B cell (primary cell): Measurements from ENCODE around the gene GNB1. TPM values are rescaled to one million over a fixed set of nuclear protein-coding genes. Genes with fewer than 3 reads are reported as not detected.

Source experiments
- ATAC-seq: fragments of 200-7000 bp; cut with Tn5 transposase; one replicate; pipeline ENCODE4 v1.10.0; 2021; ENCODE audit warnings: low read depth, mild to moderate bottlenecking, moderate number of reproducible peaks, moderate library complexity
- CTCF ChIA-PET: fragments of 350-600 bp; sonication (Branson Sonifier 250); formaldehyde crosslinking; loops from one replicate; lab custom pipeline; 2021; ENCODE audit warnings: antibody characterized with exemption, inconsistent platforms; lab: Charles Lee
- POLR2A ChIA-PET: fragments of 350-600 bp; sonication (Branson Sonifier 250); formaldehyde crosslinking; loops from one replicate; lab custom pipeline; 2021; ENCODE audit warnings: antibody characterized with exemption; lab: Charles Lee
- DNase-seq: peaks from one replicate; pipeline ENCODE4 v3.0.0; 2013
- H2AFZ ChIP-seq: 2 replicates; pipeline ENCODE4 v1.6.1; 2012; ENCODE audit warnings: mild to moderate bottlenecking, low read depth, low read length; ENCODE audit not compliant: insufficient read depth, poor library complexity, severe bottlenecking
- H3K27ac ChIP-seq, 2 donors: 1 replicate in 1 of 2; 2 replicates in 1 of 2; pipeline ENCODE4 v1.5.1; 2012 to 2013; ENCODE audit warnings: low read length in 2 of 2, mild to moderate bottlenecking in 2 of 2, moderate library complexity in 1 of 2
- H3K27me3 ChIP-seq, 4 experiments: fragments of 200-600 bp in 1 of 4; sonication (generic) in 1 of 4; replicated peaks in 1 of 4; 1 replicate in 2 of 4; 2 replicates in 2 of 4; pipeline versions ENCODE4 v1.6.1 to v1.7.0; 2013 to 2016; ENCODE audit warnings: low read length in 3 of 4, mild to moderate bottlenecking in 2 of 4, mixed read lengths in 1 of 4, moderate library complexity in 1 of 4; ENCODE audit not compliant: insufficient read depth in 4 of 4, control insufficient read depth in 3 of 4; ENCODE audit errors: control extremely low read depth in 1 of 4
- H3K36me3 ChIP-seq, 2 experiments: replicated peaks in 1 of 2; 1 replicate in 1 of 2; 2 replicates in 1 of 2; pipeline versions ENCODE4 v1.6.1 to v1.7.1; 2013; ENCODE audit warnings: low read length in 1 of 2; ENCODE audit not compliant: insufficient read depth in 2 of 2, control insufficient read depth in 1 of 2; ENCODE audit errors: control extremely low read depth in 1 of 2, extremely low read depth in 1 of 2
- H3K4me1 ChIP-seq, 2 donors: fragments of 200-600 bp in 1 of 2; sonication (generic) in 1 of 2; 1 replicate in 1 of 2; 2 replicates in 1 of 2; pipeline versions ENCODE4 v1.5.1 to v1.6.1; 2013 to 2017; ENCODE audit warnings: low read length in 2 of 2; ENCODE audit not compliant: control insufficient read depth in 2 of 2, insufficient read depth in 2 of 2
- H3K4me2 ChIP-seq: replicated peaks from 2 replicates; pipeline ENCODE3; 2012; ENCODE audit warnings: mild to moderate bottlenecking, low read depth, low read length; ENCODE audit not compliant: poor library complexity, severe bottlenecking
- H3K4me3 ChIP-seq, 5 experiments: fragments of 200-600 bp in 1 of 5; sonication (generic) in 1 of 5; 1 replicate in 3 of 5; 2 replicates in 2 of 5; pipeline versions ENCODE4 v1.5.1 to v1.7.0; 2011 to 2016; ENCODE audit warnings: low read length in 4 of 5, mild to moderate bottlenecking in 4 of 5, low read depth in 2 of 5, control low read depth in 1 of 5, moderate library complexity in 1 of 5; ENCODE audit not compliant: insufficient read depth in 1 of 5; ENCODE audit errors: control extremely low read depth in 1 of 5, extremely low read depth in 1 of 5
- H3K79me2 ChIP-seq: fragments of 200-600 bp; sonication (generic); one replicate; pipeline ENCODE4 v1.6.0; 2016; ENCODE audit warnings: low read length; ENCODE audit not compliant: control insufficient read depth, insufficient read depth
- H3K9ac ChIP-seq: fragments of 200-600 bp; sonication (generic); 2 replicates; pipeline ENCODE4 v1.6.1; 2017; ENCODE audit warnings: mild to moderate bottlenecking, low read length, moderate library complexity
- H3K9me3 ChIP-seq, 3 donors: one replicate each; pipeline versions ENCODE4 v1.6.1 to v1.7.1; 2013; ENCODE audit warnings: low read length in 2 of 3; ENCODE audit not compliant: control insufficient read depth in 2 of 3, insufficient read depth in 1 of 3; ENCODE audit errors: control extremely low read depth in 1 of 3
- H4K20me1 ChIP-seq: 2 replicates; pipeline ENCODE4 v1.6.0; 2012; ENCODE audit warnings: mild to moderate bottlenecking, low read length; ENCODE audit not compliant: insufficient read depth, control insufficient read depth, poor library complexity, severe bottlenecking
- H3K27ac Mint-ChIP-seq: one replicate; pipeline ENCODE4 v1.8.0; 2021; ENCODE audit warnings: mixed read lengths
- H3K27me3 Mint-ChIP-seq: one replicate; pipeline ENCODE4 v1.8.0; 2021; ENCODE audit warnings: mixed read lengths
- H3K4me1 Mint-ChIP-seq: one replicate; pipeline ENCODE4 v1.8.0; 2021; ENCODE audit warnings: mixed read lengths
- H3K4me3 Mint-ChIP-seq: one replicate; pipeline ENCODE4 v1.8.0; 2021; ENCODE audit warnings: mixed read lengths
- H3K9me3 Mint-ChIP-seq: one replicate; pipeline ENCODE4 v1.8.0; 2022; ENCODE audit warnings: mixed read lengths; ENCODE audit not compliant: insufficient read depth
- CTCF ChIP-seq: fragments of 200-600 bp; IDR thresholded peaks from one replicate; pipeline ENCODE4 v1.8.0; 2022; ENCODE audit warnings: antibody characterized with exemption, mild to moderate bottlenecking
- EZH2 ChIP-seq: IDR thresholded peaks from 2 replicates; pipeline ENCODE4 v1.6.1; 2012; ENCODE audit warnings: borderline replicate concordance, low read depth, mild to moderate bottlenecking, moderate library complexity, low read length; ENCODE audit not compliant: insufficient read depth, poor library complexity, severe bottlenecking
- WGBS: methylation state at CpG from one replicate; pipeline ENCODE4 v1.1.5; 2013; ENCODE audit warnings: missing lambda C conversion rate; ENCODE audit not compliant: insufficient coverage; 5-methylcytosine and 5-hydroxymethylcytosine counted together
- intact Hi-C: fragments of 100-400 bp; cut with micrococcal nuclease; formaldehyde crosslinking; loops from one replicate; pipeline ENCODE4 v1.10.0; 2022
- polyA plus RNA-seq: library from polyadenylated mRNA; depleted of rRNA; stranded (reverse); fragments of >200 nt; gene quantifications from 2 replicates; pipeline ENCODE4 v1.2.3, GENCODE V29; 2012
- total RNA-seq, 2 donors: library from RNA; stranded (reverse); fragments of 120-200 nt in 1 of 2; gene quantifications; 1 replicate in 1 of 2; 2 replicates in 1 of 2; pipeline versions ENCODE4 v1.2.3 to v1.2.4, GENCODE V29; 2013 to 2022

The GNB1 gene
- total and polyA plus RNA-seq, 2 donors (not counting 1 experiment from before 2014, with no cell fraction given): 249 to 269 TPM

GRCh38 chr1:1869469-1869868 lies 21.4 kb downstream of the GNB1 start:
- Histone ChIP-seq H3K36me3 (peaks cover 0 to 13% of the 10 kb centered on the region in 2 experiments), H2AFZ (no peak overlapping the region), H3K4me1 (peaks cover 55 to 75% of the 10 kb centered on the region in 2 donors), H3K27ac (peak overlapping the region; percentile 35 to 57), H3K9me3 (no peaks in the 10 kb centered on the region), H4K20me1 (peaks cover 97% of the 10 kb centered on the region), H3K4me2 (peak overlapping the region; percentile 59), H3K27me3 (no peaks in the 10 kb centered on the region), H3K79me2 (peaks cover 100% of the 10 kb centered on the region), H3K4me3 (no peak overlapping the region), H3K9ac (no peak overlapping the region)
- peak overlapping the region; percentile 90 for H3K27ac Mint-ChIP-seq
- no peaks in the 10 kb centered on the region for H3K9me3 Mint-ChIP-seq
- intact Hi-C loops: no loop called here
- H3K4me3 Mint-ChIP-seq: peak overlapping the region; percentile 55
- TF ChIP-seq EZH2: no peak
- no peak for TF ChIP-seq CTCF
- peaks cover 68% of the 10 kb centered on the region for H3K4me1 Mint-ChIP-seq
- ChIA-PET POLR2A (interaction anchor here (0.6 to 1.3 kb wide), 2 partner anchors 20 to 31 kb away, joined by 3 to 5 read pairs; no protein-coding TSS in a partner anchor), CTCF (no interaction called here)
- no peaks in the 10 kb centered on the region for H3K27me3 Mint-ChIP-seq
- peak; percentile 52 for ATAC-seq
- DNase-seq: peak; percentile 59
- no CpG with 5 or more reads among the region's 4 CpGs for WGBS

- DNase-seq (no peak), ATAC-seq (no peak)
- Mint-ChIP-seq H3K9me3 (no peaks in the 10 kb centered on the region), H3K27ac (no peak overlapping the region), H3K4me1 (peaks cover 68% of the 10 kb centered on the region), H3K27me3 (no peaks in the 10 kb centered on the region), H3K4me3 (no peak overlapping the region)
- CTCF ChIA-PET: interaction anchor here (0.9 kb wide), 1 partner anchor 8 kb away, joined by 3 read pairs; no protein-coding TSS in a partner anchor
- no peak overlapping the region for H3K4me2 ChIP-seq
- H3K9me3 ChIP-seq: no peaks in the 10 kb centered on the region
- 90% methylated on average over 3 of the region's 3 CpGs for WGBS
- peaks cover 72 to 79% of the 10 kb centered on the region in 2 donors for H3K4me1 ChIP-seq
- no peak overlapping the region for H2AFZ ChIP-seq
- no peaks in the 10 kb centered on the region for H3K36me3 ChIP-seq
- H3K27me3 ChIP-seq: no peaks in the 10 kb centered on the region
- intact Hi-C loops: no loop called here
- POLR2A ChIA-PET: no interaction called here
- H3K9ac ChIP-seq: no peak overlapping the region
- peaks cover 100% of the 10 kb centered on the region for H3K79me2 ChIP-seq
- H4K20me1 ChIP-seq: peaks cover 99% of the 10 kb centered on the region
- H3K4me3 ChIP-seq: no peak overlapping the region
- H3K27ac ChIP-seq: peak overlapping the region in 1 of 2 donors; percentile 5
- TF ChIP-seq CTCF (no peak), EZH2 (no peak)
Measured at GRCh38 chr1:1867164-1867563, 23.7 kb downstream of the GNB1 start.
